ENCODE measurements around the gene UHRF1. TPM values are rescaled to one million over a fixed set of nuclear protein-coding genes. Genes with fewer than 3 reads are reported as not detected.

UHRF1 gene
- 10 to 100 TPM in 1 of 4 donors, under 1 TPM in 2, not detected in 1; 0.46 to 21.8 (median 0.77) TPM for total RNA-seq

GRCh38 chr19:4909156-4909896 is at the start of gene UHRF1:
TSS of gene UHRF1 (plus strand) at chr19:4909501. CDS start at chr19:4910886, 1,385 bp downstream.
- Histone ChIP-seq H3K4me3 (peak within 1 kb of the TSS; percentile 19 to 69), H3K9me3 (no peaks in the 10 kb centered on the region), H3K36me3 (no peaks in the 10 kb centered on the region), H3K27ac (no peak within 1 kb of the TSS), H3K27me3 (peaks cover 0 to 4% of the 10 kb centered on the region in 2 donors), H3K4me1 (peaks cover 4 to 23% of the 10 kb centered on the region in 2 donors)
- DNase-seq: no peak
- TF ChIP-seq POLR2A (IDR thresholded peaks at IDR 0.05) (no peak), CTCF (IDR thresholded peaks at IDR 0.05) (no peak)
- intact Hi-C loops (cut with DNase I; ENCODE audit: low total_unique reads): no loop called here

- Histone ChIP-seq H3K36me3 (no peaks in the 10 kb centered on the region), H3K27ac (no peak overlapping the region), H3K4me1 (no peaks in the 10 kb centered on the region), H3K4me3 (no peak overlapping the region), H3K9me3 (no peaks in the 10 kb centered on the region), H3K27me3 (no peaks in the 10 kb centered on the region)
- DNase-seq: no peak
- intact Hi-C loops (cut with DNase I; ENCODE audit: low total_unique reads): no loop called here
- TF ChIP-seq CTCF (IDR thresholded peaks at IDR 0.05): no peak
- TF ChIP-seq POLR2A (IDR thresholded peaks at IDR 0.05): no peak
These were observed 49.6 kb upstream of the UHRF1 start for GRCh38 chr19:4859697-4860096.

- TF ChIP-seq POLR2A (IDR thresholded peaks at IDR 0.05) (no peak), CTCF (IDR thresholded peaks at IDR 0.05) (no peak)
- no peak for DNase-seq
- intact Hi-C loops (cut with DNase I; ENCODE audit: low total_unique reads): no loop called here
- Histone ChIP-seq H3K4me1 (no peaks in the 10 kb centered on the region), H3K9me3 (no peaks in the 10 kb centered on the region), H3K27me3 (no peaks in the 10 kb centered on the region), H3K36me3 (no peaks in the 10 kb centered on the region), H3K4me3 (no peak overlapping the region), H3K27ac (no peak overlapping the region)
These were observed 48.2 kb upstream of the UHRF1 start for GRCh38 chr19:4861147-4861546.

GRCh38 chr19:4866595-4867424 is 42.5 kb upstream of the UHRF1 start:
- Histone ChIP-seq H3K4me1 (no peaks in the 10 kb centered on the region), H3K36me3 (no peaks in the 10 kb centered on the region), H3K27ac (peak overlapping the region; percentile 69 to 82), H3K9me3 (no peaks in the 10 kb centered on the region), H3K4me3 (peak overlapping the region; percentile 73), H3K27me3 (no peaks in the 10 kb centered on the region)
- peak in 1 of 4 experiments; percentile 5 for TF ChIP-seq CTCF (IDR thresholded peaks at IDR 0.05)
- no peak for TF ChIP-seq POLR2A (IDR thresholded peaks at IDR 0.05)
- intact Hi-C loops (cut with DNase I; ENCODE audit: low total_unique reads): no loop called here
- peak; percentile 57 to 61 for DNase-seq
